ENCODE measurements around the gene F2R. TPM values are rescaled to one million over a fixed set of nuclear protein-coding genes. Genes with fewer than 3 reads are reported as not detected.

F2R gene
- total and polyA plus RNA-seq, 2 donors (not counting 3 experiments of a cell fraction or from before 2014, with no cell fraction given), result 342 to 599 TPM

GRCh38 chr5:76714751-76715485 lies 1.0 kb upstream of the F2R start:
- Histone ChIP-seq H3K9me3 (replicated peaks; ENCODE audit: control insufficient read depth, insufficient read depth, low read length) (no peaks in the 10 kb centered on the region), H3K4me3 (replicated peaks in 1 of 3; ENCODE audit: insufficient read depth in 1 of 3, low read depth in 1 of 3, low read length in 3 of 3) (peak overlapping the region in 2 of 3 experiments; percentile 45 to 81), H3K4me2 (ENCODE audit: insufficient read depth, low read length) (peak overlapping the region; percentile 56), H3K36me3 (ENCODE audit: control insufficient read depth in 2 of 2, extremely low read depth in 1 of 2, insufficient read depth in 2 of 2, low read length in 2 of 2) (peaks cover 0 to 2% of the 10 kb centered on the region in 2 experiments), H3K27ac (ENCODE audit: insufficient read depth, low read depth, low read length) (peak overlapping the region; percentile 89), H3K27me3 (ENCODE audit: control insufficient read depth in 2 of 2, insufficient read depth in 2 of 2, low read length in 2 of 2) (no peaks in the 10 kb centered on the region), H3K9me1 (replicated peaks; ENCODE audit: control insufficient read depth, extremely low read depth, insufficient read depth, low read length) (no peaks in the 10 kb centered on the region), H3K9ac (replicated peaks; ENCODE audit: extremely low read depth, insufficient read depth, low read length) (peak overlapping the region; percentile 77), H3K4me1 (ENCODE audit: control insufficient read depth, extremely low read depth, insufficient read depth, low read length) (peaks cover 20% of the 10 kb centered on the region), H2AFZ (ENCODE audit: low read depth, low read length) (peak overlapping the region; percentile 24), H3K79me2 (ENCODE audit: control insufficient read depth, insufficient read depth, low read length) (peaks cover 39% of the 10 kb centered on the region), H4K20me1 (replicated peaks; ENCODE audit: control insufficient read depth, extremely low read depth, insufficient read depth, low read length) (no peaks in the 10 kb centered on the region)
- POLR2A ChIA-PET, result interaction anchor here (1.7 kb wide), 1 partner anchor 24 kb away, joined by 4 read pairs; no protein-coding TSS in a partner anchor
- no peak for TF ChIP-seq JUN (IDR thresholded peaks at IDR 0.05; ENCODE audit: borderline replicate concordance, insufficient read depth, insufficient read length, low read depth)
- TF ChIP-seq FOS (IDR thresholded peaks at IDR 0.05; ENCODE audit: borderline replicate concordance, insufficient read depth, low read length), result no peak
- no peak for TF ChIP-seq CTCF (IDR thresholded peaks at IDR 0.05; ENCODE audit: extremely low read depth in 1 of 2, insufficient read depth in 1 of 2, low read depth in 1 of 2, low read length in 2 of 2)
- TF ChIP-seq POLR2AphosphoS5 (IDR thresholded peaks at IDR 0.05; ENCODE audit: insufficient read depth, low read depth, low read length), result no peak
- TF ChIP-seq GATA2 (IDR thresholded peaks at IDR 0.05; ENCODE audit: insufficient read depth, insufficient read length, low read depth, low read length), result no peak
- TF ChIP-seq MYC (IDR thresholded peaks at IDR 0.05; ENCODE audit: low read depth, low read length), result no peak
- TF ChIP-seq EZH2 (IDR thresholded peaks at IDR 0.05; ENCODE audit: borderline replicate concordance, low read depth, low read length, severe bottlenecking), result no peak
- no peak for TF ChIP-seq MAX (IDR thresholded peaks at IDR 0.05; ENCODE audit: insufficient read depth, insufficient read length)
- TF ChIP-seq POLR2A (IDR thresholded peaks at IDR 0.05; ENCODE audit: low read depth, low read length), result no peak
- DNase-seq (ENCODE audit: low read depth, low spot score), result no peak
- CTCF ChIA-PET, result interaction anchor here (0.6 to 9.8 kb wide), 10 partner anchors 10 to 1138 kb away, joined by 3 to 79 read pairs (median 6); no protein-coding TSS in a partner anchor
- dilution Hi-C loops (cut with MboI; ENCODE audit: extremely low pct_ligation_motif_present, low sequenced_read_pairs), result no loop called here
- no peak for FAIRE-seq
- intact Hi-C loops (cut with micrococcal nuclease), result loop anchor here (1.0 to 5.0 kb wide), 9 partner anchors 11 to 777 kb away; partner anchors contain the start of genes F2RL1 and WDR41
- BruUV-seq (replicated peaks), result TSS peak; percentile 4

Data from endothelial cell of umbilical vein (primary cell).